Heart left ventricle (tissue), 16 donors: ENCODE results near the gene FMN2. TPM values are rescaled to one million over a fixed set of nuclear protein-coding genes. Genes with fewer than 3 reads are reported as not detected.

Source experiments
- ATAC-seq, 4 donors: fragments of 200-7000 bp; cut with Tn5 transposase; one replicate each; pipeline ENCODE4 v1.9.1; 2020 to 2022; ENCODE audit warnings: moderate library complexity in 4 of 4, mild to moderate bottlenecking in 3 of 4, moderate number of reproducible peaks in 1 of 4
- DNase-seq, 5 donors: peaks; one replicate each; pipeline ENCODE4 v3.0.0-alpha.2; 2020
- H3K27ac ChIP-seq, 12 donors: fragments of 200-600 bp; sonication (generic) in 4 of 12; one replicate each; pipeline versions ENCODE4 v1.5.0 to v1.8.0; 2016 to 2022; ENCODE audit warnings: mild to moderate bottlenecking in 2 of 12
- H3K27me3 ChIP-seq, 9 donors: fragments of 200-600 bp; sonication (generic) in 2 of 9; one replicate each; pipeline versions ENCODE4 v1.5.1 to v1.8.0; 2016 to 2022; ENCODE audit warnings: mild to moderate bottlenecking in 3 of 9
- H3K36me3 ChIP-seq, 9 donors: fragments of 200-600 bp; sonication (generic) in 2 of 9; one replicate each; pipeline versions ENCODE4 v1.5.0 to v1.8.0; 2018 to 2022; ENCODE audit warnings: mild to moderate bottlenecking in 2 of 9
- H3K4me1 ChIP-seq, 12 donors: fragments of 200-600 bp; sonication (generic) in 4 of 12; one replicate each; pipeline versions ENCODE4 v1.5.0 to v1.8.0; 2016 to 2022; ENCODE audit warnings: mild to moderate bottlenecking in 3 of 12
- H3K4me3 ChIP-seq, 12 donors: fragments of 200-600 bp; sonication (generic) in 4 of 12; one replicate each; pipeline versions ENCODE4 v1.5.0 to v1.8.0; 2017 to 2022; ENCODE audit warnings: mild to moderate bottlenecking in 9 of 12, moderate library complexity in 4 of 12
- H3K9me3 ChIP-seq, 12 donors: fragments of 200-600 bp; sonication (generic) in 4 of 12; one replicate each; pipeline versions ENCODE4 v1.5.0 to v1.8.0; 2016 to 2022; ENCODE audit warnings: mild to moderate bottlenecking in 1 of 12
- POLR2A ChIP-seq, 2 donors: fragments of 450-650 bp; IDR thresholded peaks; one replicate each; pipeline ENCODE4 v1.6.1; 2017; ENCODE audit warnings: antibody characterized with exemption in 2 of 2, mild to moderate bottlenecking in 2 of 2, moderate library complexity in 2 of 2
- WGBS, 4 donors: extraction: QIAGEN DNeasy Blood & Tissue Kit in 2 of 4; methylation state at CpG; one replicate each; pipeline versions ENCODE4 v1.1.5 to v1.1.7; 2013 to 2018; 5-methylcytosine and 5-hydroxymethylcytosine counted together
- intact Hi-C, 10 donors: fragments of 100-400 bp; cut with DNase I; formaldehyde crosslinking; loops; one replicate each; pipeline versions ENCODE4 v1.11.1 to v1.14.2; 2022
- polyA plus RNA-seq, 2 donors: library from polyadenylated mRNA; stranded (reverse); fragments of 200-250 nt; gene quantifications; one replicate each; pipeline ENCODE4 v1.2.3, GENCODE V29; 2013
- total RNA-seq, 9 donors: library from RNA; depleted of rRNA in 2 of 9; stranded (reverse); fragments of >200 nt in 2 of 9; fragmentation: NEBNext Ultra II Directional in 3 of 9; extraction: Animal tissue kit (Norgen Biotek cat#: 25700) in 3 of 9; gene quantifications; one replicate each; pipeline versions ENCODE4 v1.1.0 to v1.2.4, GENCODE V29; 2016 to 2023
- TF ChIP-seq, protein P1 (sequence below), 12 donors: fragments of 200-600 bp; sonication (generic) in 4 of 12; IDR thresholded peaks; one replicate each; pipeline versions ENCODE4 v1.5.0 to v1.8.0; 2018 to 2022; ENCODE audit warnings: antibody characterized with exemption in 12 of 12, mild to moderate bottlenecking in 5 of 12
- donor health status: ischemic (EF 13 %, LVEDD 7.1; RV severe dilation, severe dysfunction).
- donor health status: healthy with polysubstance abuse.
- donor health status: DM: no; HTN: yes; CAD: no.
- donor health status: DM: no; HTN: no; CAD: no.
- donor health status: ischemic (EF 25% LVEDD 6.9; RV normal size, moderate dysfunction).
- donor health status: ischemic (EF 25% LVEDD 5.7; RV mildly dilated, moderate dysfunction).
- donor health status: healthy.
- donor health status: DM: yes; HTN: yes; CAD: no.
- donor health status: ischemic (EF 35%, LVEDD 5.7; RV mildly dilated, moderate dysfunction).
- donor health status: nonischemic (EF 11% LVEDD 7.7; RV severe dilation, severe dysfunction).
- donor health status: DM: yes; HTN: yes; CAD: no.
- donor health status: PGD.
- donor health status: ischemic (EF 29% LVEDD 5.4; RV normal size, mild dysfunction).
- donor health status: nonischemic (EF 23%, LVEDD 6.1; RV moderate dilation, normal function).

FMN2 gene
- total and polyA plus RNA-seq, 11 donors = 0.11 to 1.9 (median 0.31) TPM; not detected in 8

DNA sequence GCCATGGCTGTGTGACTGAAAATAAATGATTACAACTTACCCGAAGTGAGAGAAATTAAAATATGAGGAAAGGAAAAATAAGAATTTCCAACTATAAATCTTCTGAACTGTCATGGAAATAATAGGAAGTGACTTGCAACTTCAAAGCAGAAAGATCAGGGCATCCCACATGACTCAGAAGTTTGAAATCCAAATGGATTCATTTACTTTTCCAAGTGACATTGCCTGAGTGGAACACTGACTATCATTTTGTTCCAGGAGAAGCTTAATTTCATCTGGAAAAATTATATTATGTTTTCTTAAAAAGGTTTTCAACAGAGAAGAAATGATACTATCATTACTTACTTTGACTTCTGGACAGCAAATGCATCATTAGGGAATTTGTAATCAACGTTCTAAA, 409.4 kb downstream of the FMN2 start:
- Histone ChIP-seq H3K4me1 (no peaks in the 10 kb centered on the region), H3K4me3 (no peak overlapping the region)
- intact Hi-C loops = no loop called here

GRCh38 chr1:240503036-240503435, 411.4 kb downstream of the FMN2 start:
- no peaks in the 10 kb centered on the region for H3K36me3 ChIP-seq
- TF ChIP-seq, protein P1, sequence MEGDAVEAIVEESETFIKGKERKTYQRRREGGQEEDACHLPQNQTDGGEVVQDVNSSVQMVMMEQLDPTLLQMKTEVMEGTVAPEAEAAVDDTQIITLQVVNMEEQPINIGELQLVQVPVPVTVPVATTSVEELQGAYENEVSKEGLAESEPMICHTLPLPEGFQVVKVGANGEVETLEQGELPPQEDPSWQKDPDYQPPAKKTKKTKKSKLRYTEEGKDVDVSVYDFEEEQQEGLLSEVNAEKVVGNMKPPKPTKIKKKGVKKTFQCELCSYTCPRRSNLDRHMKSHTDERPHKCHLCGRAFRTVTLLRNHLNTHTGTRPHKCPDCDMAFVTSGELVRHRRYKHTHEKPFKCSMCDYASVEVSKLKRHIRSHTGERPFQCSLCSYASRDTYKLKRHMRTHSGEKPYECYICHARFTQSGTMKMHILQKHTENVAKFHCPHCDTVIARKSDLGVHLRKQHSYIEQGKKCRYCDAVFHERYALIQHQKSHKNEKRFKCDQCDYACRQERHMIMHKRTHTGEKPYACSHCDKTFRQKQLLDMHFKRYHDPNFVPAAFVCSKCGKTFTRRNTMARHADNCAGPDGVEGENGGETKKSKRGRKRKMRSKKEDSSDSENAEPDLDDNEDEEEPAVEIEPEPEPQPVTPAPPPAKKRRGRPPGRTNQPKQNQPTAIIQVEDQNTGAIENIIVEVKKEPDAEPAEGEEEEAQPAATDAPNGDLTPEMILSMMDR (IDR thresholded peaks at IDR 0.05) = no peak
- no peak for TF ChIP-seq POLR2A (IDR thresholded peaks at IDR 0.05)
- no peak overlapping the region for H3K27ac ChIP-seq
- no peak for DNase-seq
- H3K4me1 ChIP-seq = no peaks in the 10 kb centered on the region
- ATAC-seq = no peak
- 70 to 79% (median 75%) methylated on average over 4 of the region's 4 CpGs for WGBS, 4 donors
- H3K4me3 ChIP-seq = no peak overlapping the region
- H3K9me3 ChIP-seq = no peaks in the 10 kb centered on the region
- H3K27me3 ChIP-seq = no peaks in the 10 kb centered on the region
- intact Hi-C loops = no loop called here

More for the DNA sequence above, 409.4 kb downstream of the FMN2 start:
- Histone ChIP-seq H3K9me3 (no peaks in the 10 kb centered on the region), H3K27me3 (no peaks in the 10 kb centered on the region), H3K36me3 (no peaks in the 10 kb centered on the region), H3K27ac (no peak overlapping the region)
- WGBS, 4 donors = 68 to 80% (median 74%) methylated on average over 2 of the region's 2 CpGs
- DNase-seq (no peak), ATAC-seq (no peak)
- TF ChIP-seq POLR2A (IDR thresholded peaks at IDR 0.05) = no peak
- TF ChIP-seq, protein P1 (IDR thresholded peaks at IDR 0.05) = no peak

DNA sequence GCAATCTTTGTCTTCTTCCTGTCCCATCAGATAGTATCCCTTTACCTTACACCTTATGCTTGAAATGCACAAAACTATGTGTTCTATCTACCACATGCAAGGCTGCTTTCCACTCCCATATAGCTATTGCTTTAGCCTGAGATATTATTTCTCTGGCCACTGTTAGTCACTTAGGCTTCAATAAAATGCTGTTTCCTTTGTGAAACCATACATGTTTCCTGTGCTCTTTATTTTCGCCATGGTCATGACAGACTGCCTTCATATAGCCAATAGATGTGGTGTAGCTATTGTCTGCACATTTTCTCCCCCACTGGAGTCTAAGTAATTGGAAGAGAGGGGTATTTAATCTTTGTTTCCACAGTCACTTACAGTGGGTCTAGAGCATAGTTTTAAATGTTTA, 411.9 kb downstream of the FMN2 start:
- 28 to 58% (median 29%) methylated on average over 1 of the region's 1 CpG for WGBS, 4 donors
- H3K36me3 ChIP-seq = no peaks in the 10 kb centered on the region
- intact Hi-C loops = no loop called here

DNA sequence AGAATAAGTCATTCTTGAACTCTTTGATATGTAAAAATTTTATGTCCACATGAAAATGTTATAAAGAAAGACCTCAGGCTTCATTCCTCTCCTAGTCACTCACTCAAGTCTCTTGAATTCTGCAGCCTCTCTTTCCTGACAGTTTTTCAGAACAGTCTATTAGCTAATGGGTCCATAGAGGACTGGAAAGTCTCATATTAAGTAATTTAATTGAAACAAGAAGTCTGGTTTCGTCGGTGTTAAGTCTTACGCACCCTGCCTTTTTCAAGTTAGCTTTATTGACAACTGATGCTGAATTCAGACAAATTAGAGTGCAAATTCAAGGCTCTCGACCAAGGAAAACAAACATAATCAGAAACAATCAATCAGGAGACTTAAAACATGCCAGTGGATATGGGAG, 414.5 kb downstream of the FMN2 start:
- no peaks in the 10 kb centered on the region for H3K4me1 ChIP-seq
- intact Hi-C loops = no loop called here
- ATAC-seq (no peak), DNase-seq (no peak)
- H3K4me3 ChIP-seq = no peak overlapping the region
- no peaks in the 10 kb centered on the region for H3K9me3 ChIP-seq
- H3K36me3 ChIP-seq = no peaks in the 10 kb centered on the region
- no peaks in the 10 kb centered on the region for H3K27me3 ChIP-seq
- no peak for TF ChIP-seq POLR2A (IDR thresholded peaks at IDR 0.05)
- TF ChIP-seq, protein P1 (IDR thresholded peaks at IDR 0.05) = no peak
- H3K27ac ChIP-seq = no peak overlapping the region
- WGBS, 4 donors = 79 to 84% (median 83%) methylated on average over 4 of the region's 4 CpGs

More for the DNA sequence above, 411.9 kb downstream of the FMN2 start:
- Histone ChIP-seq H3K9me3 (no peaks in the 10 kb centered on the region), H3K27me3 (no peaks in the 10 kb centered on the region), H3K4me1 (no peaks in the 10 kb centered on the region), H3K4me3 (no peak overlapping the region), H3K27ac (no peak overlapping the region)
- TF ChIP-seq, protein P1 (IDR thresholded peaks at IDR 0.05) = no peak
- TF ChIP-seq POLR2A (IDR thresholded peaks at IDR 0.05) = no peak
- no peak for ATAC-seq
- DNase-seq = no peak
